WTC11 (cell line): ENCODE results near the gene KAT6B. TPM values are rescaled to one million over a fixed set of nuclear protein-coding genes. Genes with fewer than 3 reads are reported as not detected.

Experiments used
- ATAC-seq: fragments of 200-7000 bp; cut with Tn5 transposase; 2 replicates; pipeline ENCODE4 v1.10.0; 2021; ENCODE audit warnings: mild to moderate bottlenecking, moderate library complexity
- CTCF ChIA-PET: fragments of 300-600 bp; sonication (Branson Sonifier 250); formaldehyde crosslinking; loops from one replicate; lab custom pipeline; 2021; ENCODE audit warnings: antibody characterized with exemption; lab: Charles Lee
- POLR2A ChIA-PET: fragments of 350-600 bp; sonication (Branson Sonifier 250); formaldehyde crosslinking; loops from one replicate; lab custom pipeline; 2021; ENCODE audit warnings: antibody characterized with exemption; lab: Charles Lee
- DNase-seq: peaks from one replicate; pipeline ENCODE4 v3.0.0; 2021; ENCODE audit warnings: low spot score
- H3K27ac Mint-ChIP-seq: 2 replicates; pipeline ENCODE4 v1.8.0; 2021; ENCODE audit warnings: mixed read lengths
- H3K27me3 Mint-ChIP-seq: 2 replicates; pipeline ENCODE4 v1.8.0; 2021; ENCODE audit warnings: low read depth, mild to moderate bottlenecking, moderate library complexity, mixed read lengths
- H3K36me3 Mint-ChIP-seq: 2 replicates; pipeline ENCODE4 v1.8.0; 2021; ENCODE audit warnings: mixed read lengths
- H3K4me1 Mint-ChIP-seq: 2 replicates; pipeline ENCODE4 v1.8.0; 2022; ENCODE audit warnings: mixed read lengths
- H3K4me3 Mint-ChIP-seq: 2 replicates; pipeline ENCODE4 v1.8.0; 2021; ENCODE audit warnings: mild to moderate bottlenecking, moderate library complexity, mixed read lengths
- H3K9me3 Mint-ChIP-seq: 2 replicates; pipeline ENCODE4 v1.8.0; 2021; ENCODE audit warnings: mixed read lengths
- ATF3 ChIP-seq: sonication (generic); formaldehyde crosslinking; conservative IDR thresholded peaks from 2 replicates; pipeline ENCODE4 v1.8.1; 2022; ENCODE audit warnings: mild to moderate bottlenecking, missing genetic modification reagents
- CBFB ChIP-seq: sonication (generic); formaldehyde crosslinking; IDR thresholded peaks from 2 replicates; pipeline ENCODE4 v1.8.1; 2022; ENCODE audit warnings: mild to moderate bottlenecking, low read depth, missing genetic modification reagents
- ERG ChIP-seq: fragments of 250-450 bp; sonication (Bioruptor Pico); IDR thresholded peaks from 2 replicates; pipeline ENCODE4 v1.8.0; 2021; ENCODE audit warnings: mild to moderate bottlenecking
- FOXP4 ChIP-seq: sonication (generic); formaldehyde crosslinking; IDR thresholded peaks from 2 replicates; pipeline ENCODE4 v1.8.0; 2022; ENCODE audit warnings: mild to moderate bottlenecking, missing genetic modification reagents
- GTF2I ChIP-seq: fragments of 250-450 bp; sonication (Bioruptor Pico); conservative IDR thresholded peaks from 2 replicates; pipeline ENCODE4 v1.4.0; 2021; ENCODE audit warnings: mild to moderate bottlenecking
- IRF1 ChIP-seq: sonication (generic); formaldehyde crosslinking; IDR thresholded peaks from 2 replicates; pipeline ENCODE4 v1.8.0; 2023; ENCODE audit warnings: missing genetic modification reagents
- JUN ChIP-seq: sonication (generic); formaldehyde crosslinking; IDR thresholded peaks from 2 replicates; pipeline ENCODE4 v1.8.0; 2023; ENCODE audit warnings: mild to moderate bottlenecking, missing genetic modification reagents
- NFYB ChIP-seq: sonication (generic); formaldehyde crosslinking; conservative IDR thresholded peaks from 2 replicates; pipeline ENCODE4 v1.8.0; 2022; ENCODE audit warnings: low read depth, missing genetic modification reagents
- NR2C2 ChIP-seq: sonication (generic); formaldehyde crosslinking; IDR thresholded peaks from 2 replicates; pipeline ENCODE4 v1.8.0; 2022; ENCODE audit warnings: mild to moderate bottlenecking, missing genetic modification reagents
- OVOL2 ChIP-seq: fragments of 250-450 bp; sonication (Bioruptor Pico); IDR thresholded peaks from 2 replicates; pipeline ENCODE4 v1.9.0; 2021; ENCODE audit warnings: mild to moderate bottlenecking, borderline replicate concordance
- PRDM15 ChIP-seq: sonication (generic); formaldehyde crosslinking; IDR thresholded peaks from 2 replicates; pipeline ENCODE4 v1.8.0; 2022; ENCODE audit warnings: missing genetic modification reagents
- RELA ChIP-seq: sonication (generic); formaldehyde crosslinking; IDR thresholded peaks from 2 replicates; pipeline ENCODE4 v1.8.1; 2022; ENCODE audit warnings: missing genetic modification reagents, mild to moderate bottlenecking, borderline replicate concordance
- SOX15 ChIP-seq: fragments of 250-450 bp; sonication (Bioruptor Pico); IDR thresholded peaks from 2 replicates; pipeline ENCODE4 v1.9.0; 2021; ENCODE audit warnings: mild to moderate bottlenecking
- TEAD4 ChIP-seq: sonication (generic); formaldehyde crosslinking; IDR thresholded peaks from 2 replicates; pipeline ENCODE4 v1.8.0; 2022; ENCODE audit warnings: mild to moderate bottlenecking, missing genetic modification reagents
- USF2 ChIP-seq: sonication (generic); formaldehyde crosslinking; IDR thresholded peaks from 2 replicates; pipeline ENCODE4 v1.8.1; 2023; ENCODE audit warnings: mild to moderate bottlenecking, missing genetic modification reagents, moderate library complexity
- ZMAT4 ChIP-seq: fragments of 250-450 bp; sonication (Bioruptor Pico); IDR thresholded peaks from 2 replicates; pipeline ENCODE4 v1.9.0; 2021; ENCODE audit warnings: mild to moderate bottlenecking
- ZNF281 ChIP-seq: sonication (generic); formaldehyde crosslinking; IDR thresholded peaks from 2 replicates; pipeline ENCODE4 v1.8.0; 2023; ENCODE audit warnings: mild to moderate bottlenecking, missing genetic modification reagents
- total RNA-seq: library from RNA; stranded (reverse); gene quantifications from 3 replicates; pipeline ENCODE4 v1.2.3, GENCODE V29; 2021

The KAT6B gene
- total RNA-seq, 1 experiment from 2014 or later: 18.5 TPM

- H3K4me1 Mint-ChIP-seq: peaks cover 2% of the 10 kb centered on the region; the same call in 1 of the 2 replicates
- DNase-seq (no peak), ATAC-seq (no peak)
- TF ChIP-seq ERG (CRISPR knock-in tag) (no peak), IRF1 (CRISPR knock-in tag) (no peak), ZNF281 (CRISPR knock-in tag) (no peak), ZMAT4 (no peak), SOX15 (CRISPR knock-in tag) (no peak), FOXP4 (CRISPR knock-in tag) (no peak), CBFB (CRISPR knock-in tag) (no peak), JUN (CRISPR knock-in tag) (no peak), NFYB (CRISPR knock-in tag) (no peak)
- no peak overlapping the region for H3K27ac Mint-ChIP-seq
- POLR2A ChIA-PET: no interaction called here
- no peaks in the 10 kb centered on the region for H3K36me3 Mint-ChIP-seq
- no peak overlapping the region for H3K4me3 Mint-ChIP-seq
- CTCF ChIA-PET: no interaction called here
- no peaks in the 10 kb centered on the region for H3K9me3 Mint-ChIP-seq
- H3K27me3 Mint-ChIP-seq: no peaks in the 10 kb centered on the region
These were observed 239.9 kb downstream of the KAT6B start for GRCh38 chr10:75066271-75066670.

- CTCF ChIA-PET: interaction anchor here (0.7 to 1.3 kb wide), 2 partner anchors 33 to 168 kb away, joined by 3 to 5 read pairs; partner anchors contain the start of gene COMTD1
These were observed 240.9 kb downstream of the KAT6B start for GRCh38 chr10:75067272-75067671.

More at GRCh38 chr10:75067272-75067671, 240.9 kb downstream of the KAT6B start:
- TF ChIP-seq RELA (CRISPR knock-in tag) (no peak), GTF2I (CRISPR knock-in tag) (no peak), PRDM15 (CRISPR knock-in tag) (no peak), NR2C2 (CRISPR knock-in tag) (no peak), OVOL2 (CRISPR knock-in tag) (no peak), NFYB (CRISPR knock-in tag) (no peak), ZMAT4 (no peak), TEAD4 (CRISPR knock-in tag) (no peak), CBFB (CRISPR knock-in tag) (no peak), USF2 (CRISPR knock-in tag) (no peak), ATF3 (CRISPR knock-in tag) (no peak)
- Mint-ChIP-seq H3K4me1 (peaks cover 2% of the 10 kb centered on the region; the same call in 1 of the 2 replicates), H3K27ac (no peak overlapping the region), H3K27me3 (no peaks in the 10 kb centered on the region), H3K4me3 (no peak overlapping the region), H3K36me3 (no peaks in the 10 kb centered on the region), H3K9me3 (no peaks in the 10 kb centered on the region)
- ATAC-seq (no peak; the same call in 1 of the 2 replicates), DNase-seq (no peak)
- POLR2A ChIA-PET: no interaction called here
